Measurements from ENCODE around the gene LPAR5. TPM values are rescaled to one million over a fixed set of nuclear protein-coding genes. Genes with fewer than 3 reads are reported as not detected.
A peak's percentile ranks its signal among the peaks of the same experiment; 100 is the strongest.

LPAR5 gene
- total RNA-seq, 4 donors from 2014 or later: 0.61 to 1.3 TPM; not detected in 2

DNA sequence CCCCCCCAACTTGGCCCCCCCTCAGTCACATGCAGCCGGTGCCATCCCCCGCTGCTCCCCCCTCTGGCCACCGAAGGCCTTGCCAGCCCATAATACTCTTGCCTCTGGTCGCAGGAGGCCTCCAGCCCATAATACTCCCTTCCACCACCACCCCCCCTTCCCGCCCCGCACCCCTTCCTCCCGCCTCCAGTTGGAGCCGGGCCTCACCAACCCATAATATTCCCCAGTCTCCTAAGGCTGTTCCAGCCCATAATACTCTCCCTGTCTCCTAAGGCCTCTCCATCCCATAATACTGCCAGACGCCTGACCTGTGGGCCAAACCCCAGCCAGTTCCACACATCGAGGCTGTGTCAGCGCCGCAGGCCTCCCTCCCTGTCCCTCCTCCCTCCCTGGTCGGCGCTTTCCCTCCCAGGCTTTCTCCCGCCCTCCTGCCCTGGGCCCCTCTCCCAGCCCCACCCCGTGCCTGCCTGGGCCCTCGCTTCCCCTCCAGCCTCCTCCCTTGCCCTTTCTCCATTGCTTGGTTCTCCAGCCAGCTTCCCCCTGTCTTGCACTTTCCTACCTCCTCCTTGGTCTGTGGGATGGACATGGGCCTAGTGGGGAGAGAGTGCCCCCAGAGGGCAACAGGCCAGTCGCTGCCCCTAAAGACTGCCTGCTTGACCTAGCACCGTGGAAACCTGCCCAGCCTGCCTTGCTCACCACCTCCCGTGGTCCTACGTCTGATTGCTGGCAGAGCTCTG, 21.8 kb downstream of the LPAR5 start:
- DNase-seq: peak; percentile 93 to 96
- TF ChIP-seq POLR2A (IDR thresholded peaks at IDR 0.05) (peak in 1 of 2 donors; percentile 47), CTCF (IDR thresholded peaks at IDR 0.05) (peak in 2 of 4 experiments; percentile 7 to 8)
- no peaks in the 10 kb centered on the region for H3K36me3 ChIP-seq
- H3K4me3 ChIP-seq: no peak overlapping the region
- H3K27me3 ChIP-seq: no peaks in the 10 kb centered on the region
- H3K27ac ChIP-seq: peak overlapping the region; percentile 90 to 95
- intact Hi-C loops (cut with DNase I; ENCODE audit: low total_unique reads): no loop called here
- peaks cover 6 to 8% of the 10 kb centered on the region in 2 donors for H3K4me1 ChIP-seq
- H3K9me3 ChIP-seq: no peaks in the 10 kb centered on the region

DNA sequence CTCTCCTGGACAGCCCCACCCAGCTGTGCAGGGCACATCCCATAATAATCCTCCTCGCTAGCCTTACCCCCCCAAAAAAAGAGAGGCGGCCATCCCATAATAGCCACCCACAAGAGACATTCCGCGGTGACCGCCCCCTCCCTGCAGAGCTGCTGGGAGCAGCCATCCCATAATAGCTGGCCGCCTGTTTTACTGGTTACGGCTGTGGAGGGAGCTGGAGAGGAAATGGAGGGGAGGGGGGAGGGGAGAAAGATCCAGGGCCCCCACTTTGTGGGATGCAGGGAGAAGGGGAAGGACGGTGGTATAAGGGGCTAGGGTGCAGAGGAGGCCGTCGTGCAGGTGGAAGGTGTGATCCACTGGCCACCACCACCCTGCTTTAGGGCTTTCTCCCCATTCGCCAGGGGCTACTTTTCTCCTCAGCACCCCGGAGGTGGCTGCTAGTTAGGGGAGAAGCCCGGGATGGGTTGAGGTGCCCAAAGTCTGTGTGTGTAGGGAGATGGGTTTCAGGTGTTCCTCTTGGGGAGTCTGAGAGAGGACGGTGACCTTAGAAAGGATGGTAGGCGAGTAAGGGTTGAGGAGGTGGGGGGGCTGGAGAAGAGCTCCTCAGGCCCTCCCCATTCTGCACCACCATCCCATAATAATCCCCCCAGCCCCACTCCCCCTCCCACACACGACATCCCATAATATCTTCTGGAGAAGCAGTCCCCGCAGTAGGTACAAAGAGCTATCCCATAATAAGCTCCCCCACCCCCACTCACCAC, 22.6 kb downstream of the LPAR5 start:
- H3K9me3 ChIP-seq: no peaks in the 10 kb centered on the region
- H3K4me3 ChIP-seq: peak overlapping the region in 1 of 2 donors; percentile 7
- DNase-seq: peak; percentile 87 to 89
- H3K27ac ChIP-seq: peak overlapping the region; percentile 90 to 95
- no peak for TF ChIP-seq POLR2A (IDR thresholded peaks at IDR 0.05)
- peak in 1 of 4 experiments; percentile 29 for TF ChIP-seq CTCF (IDR thresholded peaks at IDR 0.05)
- peaks cover 7 to 8% of the 10 kb centered on the region in 2 donors for H3K4me1 ChIP-seq
- no peaks in the 10 kb centered on the region for H3K36me3 ChIP-seq
- intact Hi-C loops (cut with DNase I; ENCODE audit: low total_unique reads): no loop called here
- H3K27me3 ChIP-seq: no peaks in the 10 kb centered on the region

- DNase-seq: no peak
- peak overlapping the region in 1 of 2 donors; percentile 7 for H3K4me3 ChIP-seq
- no peaks in the 10 kb centered on the region for H3K27me3 ChIP-seq
- TF ChIP-seq POLR2A (IDR thresholded peaks at IDR 0.05): no peak
- TF ChIP-seq CTCF (IDR thresholded peaks at IDR 0.05): no peak
- H3K27ac ChIP-seq: peak overlapping the region; percentile 90 to 95
- H3K4me1 ChIP-seq: peaks cover 8 to 9% of the 10 kb centered on the region in 2 donors
- H3K9me3 ChIP-seq: no peaks in the 10 kb centered on the region
- no peaks in the 10 kb centered on the region for H3K36me3 ChIP-seq
- intact Hi-C loops (cut with DNase I; ENCODE audit: low total_unique reads): no loop called here
Observed at GRCh38 chr12:6612652-6613014, 23.1 kb downstream of the LPAR5 start.

DNA sequence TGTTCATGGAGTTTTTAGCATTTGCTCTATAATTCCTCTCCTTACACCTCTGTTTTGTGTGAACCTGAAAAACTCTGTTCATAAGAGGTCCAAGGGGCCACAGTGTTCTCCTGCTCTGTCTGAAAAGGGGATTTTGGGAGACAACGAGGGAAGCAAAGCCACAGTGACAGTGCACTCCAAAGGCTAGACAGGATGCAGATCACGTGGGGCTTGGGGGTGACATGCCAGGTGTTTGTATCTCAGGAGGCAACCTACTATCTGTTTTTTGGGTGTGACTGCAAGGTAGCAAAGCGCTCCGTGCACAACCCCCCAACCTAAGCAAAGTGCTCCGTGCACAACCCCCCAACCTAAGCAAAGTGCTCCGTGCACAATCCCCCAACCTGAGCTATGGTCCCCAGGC, 23.5 kb downstream of the LPAR5 start:
- DNase-seq: peak; percentile 28
- Histone ChIP-seq H3K9me3 (no peaks in the 10 kb centered on the region), H3K36me3 (no peaks in the 10 kb centered on the region), H3K4me3 (no peak overlapping the region), H3K27ac (peak overlapping the region; percentile 90 to 95), H3K4me1 (peaks cover 8 to 9% of the 10 kb centered on the region in 2 donors), H3K27me3 (no peaks in the 10 kb centered on the region)
- intact Hi-C loops (cut with DNase I; ENCODE audit: low total_unique reads): no loop called here
- no peak for TF ChIP-seq CTCF (IDR thresholded peaks at IDR 0.05)
- TF ChIP-seq POLR2A (IDR thresholded peaks at IDR 0.05): no peak

Measured in uterus (tissue), 4 donors.